Neural progenitor cell (in vitro differentiated cells): Measurements from ENCODE around the gene TRIM15. TPM values are rescaled to one million over a fixed set of nuclear protein-coding genes. Genes with fewer than 3 reads are reported as not detected.

Experiments used
- DNase-seq: peaks from one replicate; pipeline ENCODE4 v3.0.0-alpha.2; 2016; ENCODE audit warnings: low spot score
- H2AFZ ChIP-seq: fragments of 200-600 bp; sonication (generic); replicated peaks from 2 replicates; pipeline ENCODE4 v1.6.1; 2016; ENCODE audit warnings: antibody characterized with exemption
- H3F3A ChIP-seq: fragments of 200-600 bp; sonication (generic); 2 replicates; pipeline ENCODE4 v1.6.1; 2016; ENCODE audit warnings: antibody characterized with exemption, low read depth
- H3K27ac ChIP-seq: fragments of 200-600 bp; sonication (generic); 2 replicates; pipeline ENCODE4 v1.5.1; 2016; ENCODE audit warnings: mild to moderate bottlenecking
- H3K27me3 ChIP-seq: fragments of 200-600 bp; sonication (generic); 2 replicates; pipeline ENCODE4 v1.6.1; 2016; ENCODE audit warnings: mild to moderate bottlenecking, moderate library complexity
- H3K36me3 ChIP-seq: fragments of 200-600 bp; sonication (generic); 2 replicates; pipeline ENCODE4 v1.5.1; 2016
- H3K4me1 ChIP-seq: fragments of 200-600 bp; sonication (generic); 2 replicates; pipeline ENCODE4 v1.6.1; 2016; ENCODE audit warnings: mixed run types
- H3K4me2 ChIP-seq: fragments of 200-600 bp; sonication (generic); 2 replicates; pipeline ENCODE4 v1.6.1; 2016
- H3K4me3 ChIP-seq: fragments of 200-600 bp; sonication (generic); 2 replicates; pipeline ENCODE4 v1.5.1; 2016
- H3K79me2 ChIP-seq: fragments of 200-600 bp; sonication (generic); 2 replicates; pipeline ENCODE4 v1.6.1; 2016; ENCODE audit warnings: low read depth
- H3K9ac ChIP-seq: fragments of 200-600 bp; sonication (generic); 2 replicates; pipeline ENCODE4 v1.6.1; 2016
- H3K9me3 ChIP-seq: fragments of 200-600 bp; sonication (generic); 2 replicates; pipeline ENCODE4 v1.5.1; 2016; ENCODE audit warnings: low read depth
- H4K20me1 ChIP-seq: fragments of 200-600 bp; sonication (generic); 2 replicates; pipeline ENCODE4 v1.6.1; 2016; ENCODE audit warnings: low read depth
- H3K27ac Mint-ChIP-seq: 3 replicates; pipeline ENCODE4 v1.8.0; 2021; ENCODE audit warnings: mixed read lengths
- H3K27me3 Mint-ChIP-seq: 2 replicates; pipeline ENCODE4 v1.8.0; 2022; ENCODE audit warnings: low read depth, mild to moderate bottlenecking, inconsistent platforms, moderate library complexity, mixed read lengths; ENCODE audit not compliant: insufficient read depth
- H3K36me3 Mint-ChIP-seq: 3 replicates; pipeline ENCODE4 v1.8.0; 2021; ENCODE audit warnings: mixed read lengths
- H3K4me1 Mint-ChIP-seq: 3 replicates; pipeline ENCODE4 v1.8.0; 2021; ENCODE audit warnings: mixed read lengths
- H3K4me3 Mint-ChIP-seq: 3 replicates; pipeline ENCODE4 v1.8.0; 2021; ENCODE audit warnings: mild to moderate bottlenecking, moderate library complexity, mixed read lengths
- H3K9me3 Mint-ChIP-seq: 3 replicates; pipeline ENCODE4 v1.8.0; 2020; ENCODE audit warnings: mixed read lengths
- CTCF ChIP-seq: fragments of 200-600 bp; sonication (generic); IDR thresholded peaks from 2 replicates; pipeline ENCODE4 v1.5.1; 2017; ENCODE audit warnings: antibody characterized with exemption, mild to moderate bottlenecking
- EZH2 ChIP-seq: fragments of 200-600 bp; sonication (generic); IDR thresholded peaks from 2 replicates; pipeline ENCODE4 v1.6.1; 2017; ENCODE audit warnings: antibody characterized with exemption, mild to moderate bottlenecking, moderate library complexity
- EZH2phosphoT487 ChIP-seq: fragments of 200-600 bp; sonication (generic); IDR thresholded peaks from 2 replicates; pipeline ENCODE4 v1.6.1; 2017; ENCODE audit warnings: antibody characterized with exemption
- total RNA-seq: library from RNA; depleted of rRNA; stranded (reverse); fragments of >200 nt; gene quantifications from 2 replicates; pipeline ENCODE4 v1.2.3, GENCODE V29; 2015; ENCODE audit warnings: low replicate concordance

The TRIM15 gene
- total RNA-seq, 1 donor from 2014 or later: not detected

GRCh38 chr6:30131947-30132497, 31.3 kb upstream of the TRIM15 start:
- Mint-ChIP-seq H3K4me3 (no peak overlapping the region), H3K9me3 (no peaks in the 10 kb centered on the region), H3K36me3 (no peaks in the 10 kb centered on the region), H3K4me1 (peaks cover 9% of the 10 kb centered on the region), H3K27ac (no peak overlapping the region), H3K27me3 (peaks cover 49% of the 10 kb centered on the region)
- H3K4me3 ChIP-seq: no peak overlapping the region
- H3K9ac ChIP-seq: no peak overlapping the region
- H3K4me1 ChIP-seq: no peaks in the 10 kb centered on the region
- H4K20me1 ChIP-seq: no peaks in the 10 kb centered on the region
- no peak overlapping the region for H2AFZ ChIP-seq
- H3K27me3 ChIP-seq: peaks cover 81% of the 10 kb centered on the region
- no peaks in the 10 kb centered on the region for H3K9me3 ChIP-seq
- TF ChIP-seq EZH2phosphoT487: no peak
- no peak for TF ChIP-seq EZH2
- no peak for TF ChIP-seq CTCF
- no peak overlapping the region for H3K27ac ChIP-seq
- no peak for DNase-seq
- H3K36me3 ChIP-seq: no peaks in the 10 kb centered on the region
- no peaks in the 10 kb centered on the region for H3K79me2 ChIP-seq
- peaks cover 5% of the 10 kb centered on the region for H3F3A ChIP-seq
- H3K4me2 ChIP-seq: no peak overlapping the region

- Mint-ChIP-seq H3K4me1 (peaks cover 4% of the 10 kb centered on the region), H3K4me3 (no peak overlapping the region), H3K27me3 (peaks cover 19% of the 10 kb centered on the region), H3K36me3 (no peaks in the 10 kb centered on the region), H3K27ac (no peak overlapping the region), H3K9me3 (no peaks in the 10 kb centered on the region)
- no peak overlapping the region for H2AFZ ChIP-seq
- no peaks in the 10 kb centered on the region for H3K79me2 ChIP-seq
- H3K36me3 ChIP-seq: no peaks in the 10 kb centered on the region
- H3K9ac ChIP-seq: no peak overlapping the region
- no peaks in the 10 kb centered on the region for H3K9me3 ChIP-seq
- H3K27me3 ChIP-seq: peaks cover 68% of the 10 kb centered on the region
- H3K27ac ChIP-seq: no peak overlapping the region
- no peak overlapping the region for H3K4me2 ChIP-seq
- no peaks in the 10 kb centered on the region for H3F3A ChIP-seq
- no peak for TF ChIP-seq EZH2phosphoT487
- TF ChIP-seq EZH2: no peak
- TF ChIP-seq CTCF: no peak
- no peaks in the 10 kb centered on the region for H4K20me1 ChIP-seq
- H3K4me3 ChIP-seq: no peak overlapping the region
- no peaks in the 10 kb centered on the region for H3K4me1 ChIP-seq
- no peak for DNase-seq
Measured at GRCh38 chr6:30135147-30135546, 28.2 kb upstream of the TRIM15 start.

- Histone ChIP-seq H3K79me2 (no peaks in the 10 kb centered on the region), H3K4me1 (no peaks in the 10 kb centered on the region), H3K36me3 (no peaks in the 10 kb centered on the region), H3K4me3 (no peak within 1 kb of the TSS), H3K9me3 (no peaks in the 10 kb centered on the region), H2AFZ (no peak within 1 kb of the TSS), H3K9ac (no peak within 1 kb of the TSS), H3K4me2 (no peak within 1 kb of the TSS), H3K27ac (no peak within 1 kb of the TSS), H3K27me3 (peaks cover 64% of the 10 kb centered on the region), H3F3A (no peaks in the 10 kb centered on the region), H4K20me1 (no peaks in the 10 kb centered on the region)
- TF ChIP-seq EZH2phosphoT487 (no peak), EZH2 (no peak), CTCF (no peak)
- Mint-ChIP-seq H3K4me1 (peaks cover 4% of the 10 kb centered on the region), H3K27ac (no peak within 1 kb of the TSS), H3K9me3 (no peaks in the 10 kb centered on the region), H3K36me3 (no peaks in the 10 kb centered on the region), H3K4me3 (no peak within 1 kb of the TSS), H3K27me3 (peaks cover 14% of the 10 kb centered on the region)
- DNase-seq: no peak
Measured at GRCh38 chr6:30135757-30136156, 27.6 kb upstream of the TRIM15 start, which contains the start of gene TRIM40. TRIM40 (plus strand) TSS chr6:30136140; CDS start chr6:30137037, 897 bp downstream.
